HG02870 (cell line): ENCODE results near the gene ARHGAP42.

ENCODE experiments used
- ATAC-seq: cut with Tn5 transposase; IDR thresholded peaks from one replicate; pipeline ENCODE4 v1.9.1; 2021; ENCODE audit warnings: mild to moderate bottlenecking, moderate library complexity; ENCODE audit not compliant: unreplicated experiment

The ARHGAP42 gene

GRCh38 chr11:100753571-100753970 is 66.5 kb downstream of the ARHGAP42 start:
- ATAC-seq = no peak

GRCh38 chr11:100756559-100756958 is 69.5 kb downstream of the ARHGAP42 start:
- no peak for ATAC-seq

- ATAC-seq = no peak
Observed at GRCh38 chr11:100757646-100758045, 70.6 kb downstream of the ARHGAP42 start.

DNA sequence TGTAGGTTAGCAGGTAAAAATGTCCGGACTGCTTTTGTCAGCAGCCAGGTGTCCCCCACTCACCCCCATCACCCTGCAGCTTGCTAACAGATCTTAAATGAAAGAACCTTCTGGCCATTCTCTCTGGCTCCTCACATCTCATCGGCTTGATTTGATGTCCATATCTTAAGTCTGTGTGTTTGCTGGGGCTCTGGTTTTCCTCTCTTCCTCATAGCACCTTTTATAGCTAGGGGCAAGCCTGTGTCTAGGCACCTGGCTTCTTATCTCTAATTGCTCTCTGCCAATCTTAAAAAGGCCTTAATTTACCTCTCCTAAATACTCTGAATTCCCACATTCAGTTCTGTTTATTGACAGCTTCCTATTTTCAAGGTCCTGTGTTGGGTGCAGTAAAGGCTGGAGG is 72.0 kb downstream of the ARHGAP42 start:
- no peak for ATAC-seq

- ATAC-seq = no peak
Observed at GRCh38 chr11:100759856-100760255, 72.8 kb downstream of the ARHGAP42 start.

- ATAC-seq = no peak
Observed at GRCh38 chr11:100760744-100761143, 73.7 kb downstream of the ARHGAP42 start.

DNA sequence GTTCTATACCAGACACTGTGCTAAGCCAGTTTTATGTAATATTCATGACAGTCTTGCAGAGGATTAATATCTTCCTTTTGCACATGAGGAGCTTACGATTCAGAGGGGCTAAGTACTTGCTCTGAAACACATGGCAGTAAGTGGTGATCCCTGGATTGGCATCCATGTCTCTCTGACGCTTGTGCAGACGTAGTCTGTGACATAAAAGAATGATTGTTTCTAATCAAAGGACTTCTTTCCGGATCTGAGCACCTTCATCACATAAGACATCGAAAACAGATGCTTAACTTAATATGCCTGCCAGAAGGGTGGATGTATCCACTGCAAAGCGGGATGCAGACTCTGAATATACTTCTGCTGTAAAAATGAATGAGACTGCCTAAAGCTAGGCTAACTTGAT is 74.8 kb downstream of the ARHGAP42 start:
- ATAC-seq = no peak

DNA sequence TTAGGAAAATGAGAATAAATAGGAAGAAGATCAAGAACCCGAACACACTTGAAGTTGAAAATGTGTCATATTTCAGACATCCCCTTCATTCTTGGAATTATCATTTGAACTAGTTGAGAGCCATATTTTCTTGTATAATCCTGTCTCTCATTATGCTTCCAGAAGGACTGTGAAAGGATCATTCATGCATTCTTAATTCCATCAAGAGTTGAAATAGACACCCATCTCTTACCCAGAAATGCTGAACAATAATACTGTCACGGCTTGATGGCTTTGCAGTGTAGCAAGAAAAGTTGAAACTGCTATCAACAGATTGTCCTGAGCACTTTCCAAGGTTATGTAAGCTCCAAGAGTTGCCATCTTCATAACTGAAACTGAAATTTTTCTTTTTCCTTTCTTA is 79.7 kb downstream of the ARHGAP42 start:
- ATAC-seq = no peak

DNA sequence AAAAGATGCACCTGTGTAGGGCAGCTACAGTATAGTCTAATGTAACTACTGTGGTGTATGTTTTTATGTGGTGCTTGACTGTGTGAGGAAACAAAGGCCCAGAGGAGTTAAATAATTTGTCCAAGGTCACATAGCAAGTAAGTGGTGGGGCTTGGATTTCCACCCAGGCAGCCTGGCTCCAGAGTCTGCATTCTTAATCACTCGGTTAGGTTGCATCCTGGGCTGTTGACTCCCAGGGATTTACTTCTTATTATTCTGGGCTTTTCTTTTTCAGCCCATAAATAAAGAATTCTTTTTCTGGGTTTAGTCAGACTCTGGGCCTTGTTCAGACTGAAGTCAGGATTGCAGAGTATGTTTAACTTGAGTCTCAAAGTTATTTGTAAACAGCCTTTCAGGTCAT is 82.1 kb downstream of the ARHGAP42 start:
- no peak for ATAC-seq

DNA sequence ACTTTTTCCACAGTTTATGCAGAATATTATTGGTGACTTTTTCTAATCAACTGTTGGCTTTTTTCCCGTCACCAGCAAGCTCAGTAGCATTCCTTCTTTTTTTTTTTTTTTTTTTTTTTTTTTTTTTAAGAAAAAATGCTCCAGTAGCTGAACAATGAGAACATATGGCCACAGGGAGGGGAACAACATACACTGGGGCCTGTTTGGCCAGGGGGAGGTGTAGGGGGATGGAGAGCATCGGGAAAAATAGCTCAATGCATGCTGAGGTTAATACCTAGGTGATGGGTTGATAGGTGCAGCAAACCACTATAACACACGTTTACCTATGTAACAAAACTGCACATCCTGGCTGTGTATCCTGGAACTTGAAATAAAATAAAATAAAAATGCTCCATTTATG is 82.5 kb downstream of the ARHGAP42 start:
- ATAC-seq = no peak

DNA sequence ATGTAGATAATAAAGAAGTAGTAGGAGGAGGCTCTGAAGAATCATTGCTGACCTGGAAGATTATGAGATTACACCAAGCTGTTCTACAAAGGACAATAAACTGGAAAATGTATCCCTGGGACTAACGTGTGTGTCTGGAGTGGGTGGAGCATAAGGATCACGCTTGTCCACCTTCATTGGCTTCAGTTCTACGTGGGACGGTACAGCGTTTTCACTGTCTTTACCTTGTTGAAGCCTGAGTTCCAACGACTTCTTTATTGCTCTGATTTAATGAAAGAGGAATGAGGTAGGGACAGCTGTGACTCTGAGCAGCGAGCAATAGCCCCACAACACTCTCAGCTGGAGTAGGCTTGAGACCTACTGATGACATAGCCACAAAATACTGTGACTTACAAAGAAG is 87.0 kb downstream of the ARHGAP42 start:
- ATAC-seq = no peak

DNA sequence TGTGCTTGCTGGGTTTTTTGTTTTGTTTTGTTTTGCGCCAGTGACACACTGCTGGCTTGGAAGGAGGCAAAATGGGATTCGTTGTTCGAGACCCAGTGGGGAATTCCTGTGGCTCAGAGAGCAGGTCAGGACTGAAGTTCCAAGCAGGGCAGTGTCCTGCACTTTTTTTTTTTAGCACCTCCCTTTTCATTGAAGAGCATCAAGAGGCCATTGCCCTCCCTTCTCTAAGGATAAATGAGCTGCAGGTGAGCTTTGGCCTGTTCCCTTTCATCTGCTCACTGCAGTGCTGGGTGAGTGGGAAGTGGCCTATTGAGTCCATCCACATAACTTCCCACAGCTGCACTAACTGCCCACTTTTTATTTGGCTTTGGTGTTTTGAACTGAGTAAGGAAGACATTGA is 87.8 kb downstream of the ARHGAP42 start:
- no peak for ATAC-seq

GRCh38 chr11:100776212-100776896 is 89.3 kb downstream of the ARHGAP42 start:
- no peak for ATAC-seq

- no peak for ATAC-seq
Observed at GRCh38 chr11:100777103-100777502, 90.0 kb downstream of the ARHGAP42 start.

GRCh38 chr11:100777736-100778135 is 90.6 kb downstream of the ARHGAP42 start:
- ATAC-seq = no peak

GRCh38 chr11:100778166-100778785 is 91.2 kb downstream of the ARHGAP42 start:
- no peak for ATAC-seq

GRCh38 chr11:100780470-100780869 is 93.4 kb downstream of the ARHGAP42 start:
- no peak for ATAC-seq

DNA sequence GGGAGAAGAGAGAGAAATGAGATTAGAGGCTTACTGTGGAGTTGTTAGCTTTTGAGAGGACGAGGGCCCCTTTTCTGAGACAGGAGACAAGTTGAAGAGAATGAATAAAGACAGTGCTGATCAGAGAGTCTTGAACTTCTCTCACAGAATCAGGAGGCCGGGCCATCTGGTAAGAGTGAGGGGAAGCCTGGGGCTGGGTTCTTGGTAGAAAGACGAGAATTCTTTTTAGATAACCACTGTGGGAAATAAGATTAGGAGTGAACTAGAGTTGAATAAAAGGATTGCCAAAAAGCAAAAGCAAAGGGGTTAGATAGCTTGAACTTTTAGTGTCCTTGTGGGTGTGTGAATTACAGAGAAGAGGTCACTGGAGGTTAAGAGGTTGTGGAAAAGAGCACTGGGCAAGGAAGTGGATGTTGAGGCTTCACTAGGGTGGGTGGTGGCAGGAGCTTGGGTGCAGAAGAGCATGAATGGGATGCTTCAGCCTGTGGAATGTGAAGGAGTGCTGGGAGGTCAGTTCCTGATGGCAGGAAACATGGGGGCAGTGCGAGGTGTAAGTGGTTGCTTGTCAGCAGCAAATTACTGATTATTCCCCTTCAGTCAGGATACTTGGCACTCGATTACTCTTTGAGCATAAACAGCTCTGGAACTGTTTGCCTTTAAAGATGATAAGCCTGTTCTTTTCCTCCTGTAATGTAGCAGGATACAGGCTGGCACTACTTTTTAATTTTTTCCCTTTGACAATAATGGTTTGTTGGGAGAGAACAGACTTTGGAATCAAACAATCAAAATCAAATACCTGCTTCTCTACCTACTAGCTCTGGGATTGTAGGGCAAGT is 98.3 kb downstream of the ARHGAP42 start:
- ATAC-seq = no peak

DNA sequence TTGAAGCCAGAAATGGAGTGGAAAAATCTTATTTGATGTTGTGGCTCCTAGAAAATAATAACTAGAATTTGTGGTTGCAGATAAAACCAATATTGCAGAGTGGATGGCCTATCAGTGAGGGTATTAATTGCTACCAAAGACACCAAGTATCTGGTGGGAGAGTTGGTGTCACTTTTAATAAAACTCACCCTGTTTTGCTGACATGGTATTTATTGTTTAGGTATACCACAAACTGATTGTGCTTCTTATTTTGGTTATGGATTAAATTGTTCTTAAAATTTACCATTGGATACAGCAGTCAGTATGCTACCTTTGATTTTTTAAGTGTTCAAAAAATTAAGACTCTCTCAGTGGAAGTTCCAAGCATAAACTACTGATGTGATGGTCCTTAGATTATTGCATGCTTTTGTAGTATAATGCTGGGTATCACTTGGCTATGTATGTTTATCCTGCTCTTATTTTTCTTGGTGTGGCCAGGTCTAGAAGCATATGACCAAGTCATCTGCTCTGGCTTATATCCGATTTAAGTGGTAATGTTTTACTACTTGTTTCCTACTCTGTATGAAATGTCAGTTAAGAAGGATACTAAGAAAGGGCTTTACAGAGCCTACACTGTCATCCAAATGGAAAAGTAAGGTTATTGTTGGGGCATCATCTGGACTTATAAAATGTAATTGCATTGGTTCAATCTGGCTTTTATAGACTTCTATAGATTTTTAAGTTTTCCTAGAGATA is 101.6 kb downstream of the ARHGAP42 start:
- ATAC-seq = no peak

GRCh38 chr11:100789500-100789899 is 102.4 kb downstream of the ARHGAP42 start:
- no peak for ATAC-seq

DNA sequence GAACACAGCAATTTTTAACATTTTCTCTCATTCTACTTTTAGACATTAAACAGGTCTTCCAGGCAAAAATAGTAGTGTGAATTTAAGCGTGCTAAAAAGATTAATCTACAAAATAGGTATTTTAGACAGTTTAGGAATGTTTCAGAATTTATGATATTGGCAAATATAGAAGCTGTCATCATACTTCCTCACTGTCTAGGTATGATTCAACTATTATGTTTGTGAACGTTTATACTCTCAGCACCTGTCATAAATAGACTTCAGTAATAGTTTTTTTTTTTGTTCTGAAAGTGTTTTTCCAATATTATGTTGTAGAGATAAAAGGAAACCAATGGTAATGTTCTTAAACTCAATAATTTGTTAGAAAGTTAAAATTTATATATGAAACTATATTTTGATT is 103.0 kb downstream of the ARHGAP42 start:
- ATAC-seq = no peak
